Activated CD4-positive, alpha-beta T cell treated with anti-CD3 and anti-CD28 coated beads, Interleukin-2, amount 10 ng/mL, durations not matched to agents 7 days and 5 days (primary cell): Measurements from ENCODE around the gene NFKBIL1. TPM values are rescaled to one million over a fixed set of nuclear protein-coding genes. Genes with fewer than 3 reads are reported as not detected.

Experiments
- CTCF ChIA-PET: fragments of 350-600 bp; sonication (Branson Sonifier 250); formaldehyde crosslinking; loops from one replicate; lab custom pipeline; 2021; ENCODE audit warnings: antibody characterized with exemption; lab: Charles Lee
- POLR2A ChIA-PET: fragments of 350-600 bp; sonication (Branson Sonifier 250); formaldehyde crosslinking; loops from one replicate; lab custom pipeline; 2021; ENCODE audit warnings: antibody characterized with exemption; lab: Charles Lee
- DNase-seq: peaks from one replicate; pipeline ENCODE4 v3.0.0-alpha.2; 2020
- H3K27ac Mint-ChIP-seq: one replicate; pipeline ENCODE4 v1.8.0; 2021; ENCODE audit warnings: mild to moderate bottlenecking, moderate library complexity, mixed read lengths
- H3K27me3 Mint-ChIP-seq: one replicate; pipeline ENCODE4 v1.8.0; 2021; ENCODE audit warnings: mixed read lengths
- H3K36me3 Mint-ChIP-seq: one replicate; pipeline ENCODE4 v1.8.0; 2021; ENCODE audit warnings: low read depth, mixed read lengths
- H3K4me1 Mint-ChIP-seq: one replicate; pipeline ENCODE4 v1.8.0; 2021; ENCODE audit warnings: mixed read lengths
- H3K4me3 Mint-ChIP-seq: one replicate; pipeline ENCODE4 v1.8.0; 2021; ENCODE audit warnings: mild to moderate bottlenecking, moderate library complexity, mixed read lengths
- H3K9me3 Mint-ChIP-seq: one replicate; pipeline ENCODE4 v1.8.0; 2021; ENCODE audit warnings: mixed read lengths
- total RNA-seq, 2 experiments: library from RNA; stranded (reverse); gene quantifications; one replicate each; pipeline ENCODE4 v1.2.3, GENCODE V29; 2021

The NFKBIL1 gene
- total RNA-seq, 2 experiments from 2014 or later, result 15.8 to 16.0 TPM

- Mint-ChIP-seq H3K36me3 (peaks cover 45% of the 10 kb centered on the region), H3K4me3 (no peak overlapping the region), H3K27me3 (no peaks in the 10 kb centered on the region), H3K9me3 (no peaks in the 10 kb centered on the region), H3K27ac (no peak overlapping the region), H3K4me1 (peaks cover 8% of the 10 kb centered on the region)
- CTCF ChIA-PET, result interaction anchor here (1.0 to 2.7 kb wide), 2 partner anchors 11 to 13 kb away, joined by 5 to 14 read pairs; partner anchors contain the start of gene DDX39B
- POLR2A ChIA-PET, result interaction anchor here (0.7 kb wide), 1 partner anchor 11 kb away, joined by 3 read pairs; no protein-coding TSS in a partner anchor
- DNase-seq, result no peak
Observed at GRCh38 chr6:31529329-31530150, 17.9 kb upstream of the NFKBIL1 start.

- ChIA-PET CTCF (no interaction called here), POLR2A (interaction anchor here (0.6 kb wide), 1 partner anchor 130 kb away, joined by 3 read pairs; no protein-coding TSS in a partner anchor)
- H3K9me3 Mint-ChIP-seq, result no peaks in the 10 kb centered on the region
- no peak for DNase-seq
- peaks cover 56% of the 10 kb centered on the region for H3K36me3 Mint-ChIP-seq
- H3K27me3 Mint-ChIP-seq, result no peaks in the 10 kb centered on the region
- H3K27ac Mint-ChIP-seq, result no peak overlapping the region
- H3K4me1 Mint-ChIP-seq, result peaks cover 8% of the 10 kb centered on the region
- no peak overlapping the region for H3K4me3 Mint-ChIP-seq
Observed at GRCh38 chr6:31530659-31531058, 16.7 kb upstream of the NFKBIL1 start.

- Mint-ChIP-seq H3K36me3 (peaks cover 61% of the 10 kb centered on the region), H3K27ac (no peak overlapping the region), H3K27me3 (no peaks in the 10 kb centered on the region), H3K4me3 (no peak overlapping the region), H3K9me3 (no peaks in the 10 kb centered on the region), H3K4me1 (peaks cover 12% of the 10 kb centered on the region)
- no peak for DNase-seq
- POLR2A ChIA-PET, result interaction anchor here (0.6 kb wide), 1 partner anchor 130 kb away, joined by 3 read pairs; no protein-coding TSS in a partner anchor
- CTCF ChIA-PET, result no interaction called here
Observed at GRCh38 chr6:31531162-31531561, 16.2 kb upstream of the NFKBIL1 start.

GRCh38 chr6:31531771-31532643 lies 15.4 kb upstream of the NFKBIL1 start:
- no peak for DNase-seq
- peaks cover 67% of the 10 kb centered on the region for H3K36me3 Mint-ChIP-seq
- CTCF ChIA-PET, result no interaction called here
- peaks cover 19% of the 10 kb centered on the region for H3K4me1 Mint-ChIP-seq
- H3K27ac Mint-ChIP-seq, result no peak overlapping the region
- H3K4me3 Mint-ChIP-seq, result no peak overlapping the region
- H3K27me3 Mint-ChIP-seq, result no peaks in the 10 kb centered on the region
- POLR2A ChIA-PET, result no interaction called here
- no peaks in the 10 kb centered on the region for H3K9me3 Mint-ChIP-seq

- no peak overlapping the region for H3K27ac Mint-ChIP-seq
- no peaks in the 10 kb centered on the region for H3K9me3 Mint-ChIP-seq
- H3K27me3 Mint-ChIP-seq, result no peaks in the 10 kb centered on the region
- ChIA-PET CTCF (no interaction called here), POLR2A (no interaction called here)
- no peak overlapping the region for H3K4me3 Mint-ChIP-seq
- peaks cover 23% of the 10 kb centered on the region for H3K4me1 Mint-ChIP-seq
- peaks cover 73% of the 10 kb centered on the region for H3K36me3 Mint-ChIP-seq
- DNase-seq, result no peak
Observed at GRCh38 chr6:31532644-31533454, 14.6 kb upstream of the NFKBIL1 start.

GRCh38 chr6:31533455-31533841 lies 14.0 kb upstream of the NFKBIL1 start:
- no peak overlapping the region for H3K27ac Mint-ChIP-seq
- no peaks in the 10 kb centered on the region for H3K9me3 Mint-ChIP-seq
- H3K4me3 Mint-ChIP-seq, result no peak overlapping the region
- H3K36me3 Mint-ChIP-seq, result peaks cover 76% of the 10 kb centered on the region
- POLR2A ChIA-PET, result no interaction called here
- H3K4me1 Mint-ChIP-seq, result peaks cover 26% of the 10 kb centered on the region
- CTCF ChIA-PET, result no interaction called here
- H3K27me3 Mint-ChIP-seq, result no peaks in the 10 kb centered on the region
- DNase-seq, result no peak

GRCh38 chr6:31534011-31534410 lies 13.4 kb upstream of the NFKBIL1 start:
- no peak overlapping the region for H3K4me3 Mint-ChIP-seq
- H3K9me3 Mint-ChIP-seq, result no peaks in the 10 kb centered on the region
- H3K4me1 Mint-ChIP-seq, result peaks cover 32% of the 10 kb centered on the region
- ChIA-PET CTCF (no interaction called here), POLR2A (no interaction called here)
- no peaks in the 10 kb centered on the region for H3K27me3 Mint-ChIP-seq
- DNase-seq, result no peak
- H3K36me3 Mint-ChIP-seq, result peaks cover 82% of the 10 kb centered on the region
- no peak overlapping the region for H3K27ac Mint-ChIP-seq

- Mint-ChIP-seq H3K27ac (no peak overlapping the region), H3K4me1 (peaks cover 37% of the 10 kb centered on the region), H3K4me3 (no peak overlapping the region), H3K27me3 (no peaks in the 10 kb centered on the region), H3K9me3 (no peaks in the 10 kb centered on the region), H3K36me3 (peaks cover 86% of the 10 kb centered on the region)
- ChIA-PET POLR2A (no interaction called here), CTCF (no interaction called here)
- DNase-seq, result no peak
Observed at GRCh38 chr6:31534521-31535040, 12.8 kb upstream of the NFKBIL1 start.

GRCh38 chr6:31535538-31536324 lies 11.7 kb upstream of the NFKBIL1 start:
- Mint-ChIP-seq H3K4me3 (no peak overlapping the region), H3K27ac (no peak overlapping the region), H3K9me3 (no peaks in the 10 kb centered on the region), H3K36me3 (peaks cover 86% of the 10 kb centered on the region), H3K4me1 (peaks cover 44% of the 10 kb centered on the region), H3K27me3 (no peaks in the 10 kb centered on the region)
- ChIA-PET POLR2A (interaction anchor here (0.5 kb wide), 1 partner anchor 340 kb away, joined by 6 read pairs; no protein-coding TSS in a partner anchor), CTCF (interaction anchor here (1.0 to 1.8 kb wide), 3 partner anchors 11 to 62 kb away, joined by 3 to 4 read pairs (median 3); partner anchors contain the start of gene ATP6V1G2)
- DNase-seq, result no peak

- H3K27me3 Mint-ChIP-seq, result no peaks in the 10 kb centered on the region
- H3K27ac Mint-ChIP-seq, result peak overlapping the region; percentile 72
- H3K9me3 Mint-ChIP-seq, result no peaks in the 10 kb centered on the region
- H3K4me3 Mint-ChIP-seq, result peak overlapping the region; percentile 98
- POLR2A ChIA-PET, result no interaction called here
- peaks cover 53% of the 10 kb centered on the region for H3K4me1 Mint-ChIP-seq
- peaks cover 68% of the 10 kb centered on the region for H3K36me3 Mint-ChIP-seq
- CTCF ChIA-PET, result interaction anchor here (1.0 to 23.4 kb wide), 3 partner anchors 10 to 83 kb away, joined by 3 to 497 read pairs (median 5); partner anchors contain the start of genes MCCD1 and NCR3
- DNase-seq, result no peak
Observed at GRCh38 chr6:31538805-31539400, 8.5 kb upstream of the NFKBIL1 start.

GRCh38 chr6:31540640-31541039 lies 6.8 kb upstream of the NFKBIL1 start:
- H3K27me3 Mint-ChIP-seq, result no peaks in the 10 kb centered on the region
- peak overlapping the region; percentile 98 for H3K4me3 Mint-ChIP-seq
- peak overlapping the region; percentile 99 for H3K27ac Mint-ChIP-seq
- H3K9me3 Mint-ChIP-seq, result no peaks in the 10 kb centered on the region
- no peak for DNase-seq
- peaks cover 52% of the 10 kb centered on the region for H3K4me1 Mint-ChIP-seq
- H3K36me3 Mint-ChIP-seq, result peaks cover 51% of the 10 kb centered on the region
- CTCF ChIA-PET, result interaction anchor here (0.9 to 23.4 kb wide), 6 partner anchors 10 to 112 kb away, joined by 3 to 497 read pairs (median 12); partner anchors contain the start of genes BAG6, MCCD1, MICB and NCR3
- POLR2A ChIA-PET, result interaction anchor here (1.8 to 2.2 kb wide), 2 partner anchors 35 to 46 kb away, joined by 10 to 13 read pairs; partner anchors contain the start of gene TNF
